Upper lobe of right lung (tissue), 1 donor: Measurements from ENCODE around the gene CLCN5. TPM values are rescaled to one million over a fixed set of nuclear protein-coding genes. Genes with fewer than 3 reads are reported as not detected.
"Not testable (repeated sequence)": the region's sequence is repeated elsewhere in the genome, so short reads cannot be mapped to it uniquely, and the experiment has no call there.

Source experiments
- ATAC-seq: fragments of 200-7000 bp; cut with Tn5 transposase; one replicate; pipeline ENCODE4 v1.9.1; 2020; ENCODE audit warnings: mild to moderate bottlenecking, moderate library complexity
- DNase-seq: peaks from one replicate; pipeline ENCODE4 v3.0.0-alpha.2; 2020
- H3K27ac ChIP-seq: fragments of 200-600 bp; one replicate; pipeline ENCODE4 v1.8.0; 2022
- H3K27me3 ChIP-seq: fragments of 200-600 bp; one replicate; pipeline ENCODE4 v1.8.0; 2022; ENCODE audit warnings: mild to moderate bottlenecking
- H3K36me3 ChIP-seq: fragments of 200-600 bp; one replicate; pipeline ENCODE4 v1.8.0; 2022
- H3K4me1 ChIP-seq: fragments of 200-600 bp; one replicate; pipeline ENCODE4 v1.8.0; 2022
- H3K4me3 ChIP-seq: fragments of 200-600 bp; one replicate; pipeline ENCODE4 v1.8.0; 2022; ENCODE audit warnings: mild to moderate bottlenecking
- H3K9me3 ChIP-seq: fragments of 200-600 bp; one replicate; pipeline ENCODE4 v1.8.0; 2022
- intact Hi-C: fragments of 100-400 bp; cut with DNase I; formaldehyde crosslinking; loops from one replicate; pipeline ENCODE4 v1.11.0; 2022
- total RNA-seq: library from RNA; stranded (reverse); fragmentation: NEBNext Ultra II Directional; extraction: Animal tissue kit (Norgen Biotek cat#: 25700); gene quantifications from one replicate; pipeline ENCODE4 v1.2.1, GENCODE V29; 2021
- TF ChIP-seq, protein P1 (sequence below): fragments of 200-600 bp; IDR thresholded peaks from one replicate; pipeline ENCODE4 v1.8.0; 2022; ENCODE audit warnings: antibody characterized with exemption
- donor health status: DM: no; HTN: yes; CAD: no; lungs with severe emphysema.

Gene CLCN5
- total RNA-seq, 1 donor from 2014 or later = 12.2 TPM

DNA sequence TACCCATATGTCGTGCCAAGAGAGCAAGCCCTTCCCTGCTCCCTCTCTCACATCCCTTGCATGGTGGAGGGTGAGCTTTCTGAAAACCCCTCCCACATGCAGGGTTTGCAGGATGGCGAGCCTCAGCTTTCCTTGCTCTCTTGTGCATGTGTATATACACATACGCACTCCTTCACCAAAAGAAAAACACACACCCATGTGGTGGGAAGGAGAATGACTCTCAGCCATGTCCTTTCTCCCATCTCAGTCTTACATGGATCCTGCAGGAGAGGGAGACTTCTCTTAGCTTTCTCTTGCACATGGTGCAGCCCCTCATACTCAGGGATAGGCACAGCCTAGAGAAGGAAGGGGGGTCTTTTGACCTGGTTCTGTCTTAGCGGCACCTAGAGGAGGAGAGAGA is 81.1 kb downstream of the CLCN5 start:
- Histone ChIP-seq H3K36me3 (no peaks in the 10 kb centered on the region), H3K27me3 (no peaks in the 10 kb centered on the region), H3K4me3 (no peak overlapping the region), H3K9me3 (no peaks in the 10 kb centered on the region), H3K4me1 (no peaks in the 10 kb centered on the region), H3K27ac (no peak overlapping the region)
- DNase-seq (no peak), ATAC-seq (no peak)
- intact Hi-C loops = no loop called here
- TF ChIP-seq, protein P1, sequence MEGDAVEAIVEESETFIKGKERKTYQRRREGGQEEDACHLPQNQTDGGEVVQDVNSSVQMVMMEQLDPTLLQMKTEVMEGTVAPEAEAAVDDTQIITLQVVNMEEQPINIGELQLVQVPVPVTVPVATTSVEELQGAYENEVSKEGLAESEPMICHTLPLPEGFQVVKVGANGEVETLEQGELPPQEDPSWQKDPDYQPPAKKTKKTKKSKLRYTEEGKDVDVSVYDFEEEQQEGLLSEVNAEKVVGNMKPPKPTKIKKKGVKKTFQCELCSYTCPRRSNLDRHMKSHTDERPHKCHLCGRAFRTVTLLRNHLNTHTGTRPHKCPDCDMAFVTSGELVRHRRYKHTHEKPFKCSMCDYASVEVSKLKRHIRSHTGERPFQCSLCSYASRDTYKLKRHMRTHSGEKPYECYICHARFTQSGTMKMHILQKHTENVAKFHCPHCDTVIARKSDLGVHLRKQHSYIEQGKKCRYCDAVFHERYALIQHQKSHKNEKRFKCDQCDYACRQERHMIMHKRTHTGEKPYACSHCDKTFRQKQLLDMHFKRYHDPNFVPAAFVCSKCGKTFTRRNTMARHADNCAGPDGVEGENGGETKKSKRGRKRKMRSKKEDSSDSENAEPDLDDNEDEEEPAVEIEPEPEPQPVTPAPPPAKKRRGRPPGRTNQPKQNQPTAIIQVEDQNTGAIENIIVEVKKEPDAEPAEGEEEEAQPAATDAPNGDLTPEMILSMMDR = no peak

DNA sequence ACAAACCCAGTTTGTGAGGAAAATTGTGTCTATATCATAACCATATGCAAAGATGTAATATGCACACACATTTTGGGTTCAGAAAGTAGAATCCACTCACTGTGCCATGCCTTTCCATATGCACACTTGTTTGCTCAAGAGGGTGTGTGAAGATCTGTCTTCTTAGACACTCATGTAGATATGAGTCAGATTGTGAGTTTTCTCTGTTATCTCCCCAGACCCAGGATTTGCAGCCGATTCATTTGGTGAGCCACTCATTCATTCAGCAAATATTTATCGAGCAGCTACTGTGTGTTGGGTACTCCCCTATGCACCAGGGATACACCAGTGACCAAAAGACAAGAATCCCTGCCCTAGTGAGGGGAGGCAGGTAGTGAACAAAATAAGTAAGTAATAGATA is 81.5 kb downstream of the CLCN5 start:
- intact Hi-C loops = no loop called here
- TF ChIP-seq, protein P1 = no peak
- Histone ChIP-seq H3K4me1 (no peaks in the 10 kb centered on the region), H3K4me3 (no peak overlapping the region), H3K9me3 (no peaks in the 10 kb centered on the region), H3K36me3 (no peaks in the 10 kb centered on the region), H3K27me3 (no peaks in the 10 kb centered on the region), H3K27ac (no peak overlapping the region)
- no peak for ATAC-seq
- DNase-seq = no peak

DNA sequence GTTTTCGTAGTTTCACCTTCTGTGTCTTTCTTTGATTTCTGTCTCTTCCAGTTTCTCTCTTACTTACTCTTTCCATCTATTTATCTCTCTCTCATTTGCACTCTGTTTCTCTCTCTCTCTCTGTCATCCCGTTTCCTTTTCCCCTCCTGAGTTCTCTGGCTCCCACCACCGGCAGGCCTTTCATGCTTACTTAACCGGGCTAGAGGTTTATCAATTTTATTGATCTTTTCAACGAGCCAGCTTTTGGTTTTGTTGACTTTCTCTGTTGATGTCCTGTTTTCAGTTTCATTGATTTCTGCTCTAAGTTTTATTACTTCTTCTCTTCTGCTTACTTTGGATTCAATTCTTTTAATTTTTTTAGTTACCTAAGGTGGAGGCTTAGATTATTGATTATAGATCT is 103.2 kb downstream of the CLCN5 start:
- H3K9me3 ChIP-seq, H3K36me3 ChIP-seq, intact Hi-C loops, ATAC-seq, H3K27me3 ChIP-seq, H3K27ac ChIP-seq, H3K4me1 ChIP-seq, H3K4me3 ChIP-seq, DNase-seq: not testable (repeated sequence)

DNA sequence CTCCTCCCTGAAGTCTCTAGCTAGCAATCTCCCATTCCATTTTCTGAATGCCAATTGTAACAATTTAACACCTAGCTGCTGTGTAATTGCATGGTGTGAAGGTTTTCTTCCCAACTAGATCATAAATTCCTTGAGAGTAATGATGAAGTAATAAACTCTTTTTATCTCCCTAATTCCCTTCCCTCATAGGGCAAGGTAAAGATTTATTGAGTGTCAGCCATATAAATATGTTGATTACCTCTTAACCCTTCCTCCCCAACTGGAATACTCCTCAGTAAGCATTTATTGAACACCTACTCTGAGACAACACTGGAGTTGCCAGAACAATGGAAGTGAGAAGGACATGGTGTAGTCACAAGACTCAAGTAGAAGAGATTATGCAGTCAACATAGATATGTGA is 112.7 kb downstream of the CLCN5 start:
- Histone ChIP-seq H3K4me1 (no peaks in the 10 kb centered on the region), H3K27me3 (no peaks in the 10 kb centered on the region), H3K27ac (no peak overlapping the region), H3K4me3 (no peak overlapping the region), H3K9me3 (no peaks in the 10 kb centered on the region), H3K36me3 (no peaks in the 10 kb centered on the region)
- DNase-seq (no peak), ATAC-seq (no peak)
- TF ChIP-seq, protein P1 = no peak
- intact Hi-C loops = no loop called here

DNA sequence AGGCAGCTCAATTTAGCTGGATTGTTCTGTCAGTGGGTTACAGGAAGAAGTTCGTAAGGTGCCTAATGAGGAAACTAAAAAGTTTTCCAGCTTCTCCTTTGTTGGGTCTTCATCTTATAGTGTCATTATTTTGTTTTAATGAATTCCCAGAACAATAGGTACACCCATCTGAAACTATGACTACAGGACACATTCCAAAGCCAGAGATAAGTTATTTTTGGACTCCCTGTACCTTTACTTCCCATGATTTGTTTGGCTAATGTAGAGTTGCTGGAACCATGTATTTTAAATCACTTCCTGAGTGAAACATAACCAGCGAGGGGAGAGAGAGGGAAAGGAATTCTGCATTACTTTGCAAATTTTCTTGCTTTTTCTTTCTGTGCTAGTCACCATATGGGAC is 114.0 kb downstream of the CLCN5 start:
- Histone ChIP-seq H3K27me3 (no peaks in the 10 kb centered on the region), H3K4me3 (no peak overlapping the region), H3K9me3 (no peaks in the 10 kb centered on the region), H3K36me3 (no peaks in the 10 kb centered on the region), H3K4me1 (no peaks in the 10 kb centered on the region), H3K27ac (no peak overlapping the region)
- DNase-seq = no peak
- TF ChIP-seq, protein P1 = no peak
- intact Hi-C loops = no loop called here
- no peak for ATAC-seq

DNA sequence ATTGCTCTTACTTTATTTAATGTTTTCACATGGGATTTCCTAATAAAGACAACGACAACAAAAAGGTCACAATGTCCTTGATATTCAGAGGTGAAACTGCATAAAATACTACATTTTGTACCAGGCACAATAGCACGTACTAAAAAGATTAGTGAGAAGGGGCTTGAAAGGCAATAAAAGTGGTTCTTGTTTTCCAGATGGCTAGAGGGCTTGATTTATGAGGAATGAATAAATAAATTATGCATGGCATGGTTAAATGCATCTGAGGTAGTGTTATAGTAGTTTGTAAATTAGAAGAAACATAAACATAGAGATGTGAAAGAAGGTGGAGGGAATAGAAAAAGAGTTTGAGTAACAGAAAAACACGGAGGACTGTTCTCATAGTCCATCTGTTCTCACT is 123.4 kb downstream of the CLCN5 start:
- H3K4me1 ChIP-seq = no peaks in the 10 kb centered on the region
- intact Hi-C loops = no loop called here
- no peaks in the 10 kb centered on the region for H3K36me3 ChIP-seq
- no peak overlapping the region for H3K27ac ChIP-seq
- no peak overlapping the region for H3K4me3 ChIP-seq
- DNase-seq (no peak), ATAC-seq (no peak)
- TF ChIP-seq, protein P1 = no peak
- no peaks in the 10 kb centered on the region for H3K9me3 ChIP-seq
- no peaks in the 10 kb centered on the region for H3K27me3 ChIP-seq
